HG03103 (cell line): ENCODE measurements around the gene BMPR1B.

Experiments
- ATAC-seq: cut with Tn5 transposase; IDR thresholded peaks from one replicate; pipeline ENCODE4 v1.9.1; 2021; ENCODE audit warnings: low read depth; ENCODE audit not compliant: unreplicated experiment

BMPR1B gene

DNA sequence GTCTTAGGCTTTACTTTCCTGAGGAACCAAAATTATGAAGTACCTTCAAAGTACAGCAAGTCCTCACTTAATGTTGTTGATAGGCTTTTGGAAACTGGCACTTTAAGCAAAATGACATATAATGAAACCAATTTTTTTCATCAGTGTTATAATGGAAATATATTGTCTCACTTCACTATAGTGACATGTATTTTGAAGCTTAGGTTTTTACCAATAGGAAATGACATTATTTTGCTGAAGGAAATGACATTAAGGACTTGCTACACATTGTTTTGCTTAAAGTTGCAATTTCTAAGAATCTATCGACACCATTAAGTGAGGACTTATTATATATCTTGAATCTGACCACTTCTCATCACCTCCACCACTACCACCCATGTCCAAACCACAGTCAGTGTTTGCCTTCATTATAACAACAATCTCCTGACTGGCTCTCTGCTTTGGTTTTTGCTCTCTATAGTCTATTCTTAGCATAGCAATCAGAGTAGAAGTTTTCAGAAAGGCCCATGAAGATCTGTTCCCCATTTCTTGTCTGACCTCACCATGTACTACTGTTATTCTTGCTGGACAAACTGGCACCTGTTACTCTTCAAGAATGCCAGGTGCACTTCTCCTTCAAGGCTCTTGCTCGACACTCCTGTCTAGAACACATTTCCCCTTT, 311.2 kb downstream of the BMPR1B start:
- ATAC-seq = no peak

DNA sequence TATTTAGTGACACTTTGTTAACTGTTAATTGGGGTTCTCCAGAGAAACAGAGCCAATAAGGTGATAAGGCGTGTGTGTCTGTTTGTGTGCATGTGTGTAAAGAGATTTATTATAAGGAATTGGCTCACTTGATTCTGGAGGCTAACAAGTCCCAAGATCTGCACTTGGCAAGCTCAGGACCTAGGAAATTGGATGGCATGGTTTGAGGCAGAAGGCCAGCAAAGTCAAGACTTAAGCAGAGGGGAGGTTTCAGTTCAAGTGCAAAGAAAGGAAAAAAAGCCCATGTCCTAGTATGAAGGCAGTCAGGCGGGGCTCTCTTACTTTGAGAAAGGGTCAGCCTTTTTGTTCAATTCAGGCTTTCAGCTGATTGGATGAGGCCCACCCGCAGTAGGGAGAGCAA, 314.1 kb downstream of the BMPR1B start:
- no peak for ATAC-seq

DNA sequence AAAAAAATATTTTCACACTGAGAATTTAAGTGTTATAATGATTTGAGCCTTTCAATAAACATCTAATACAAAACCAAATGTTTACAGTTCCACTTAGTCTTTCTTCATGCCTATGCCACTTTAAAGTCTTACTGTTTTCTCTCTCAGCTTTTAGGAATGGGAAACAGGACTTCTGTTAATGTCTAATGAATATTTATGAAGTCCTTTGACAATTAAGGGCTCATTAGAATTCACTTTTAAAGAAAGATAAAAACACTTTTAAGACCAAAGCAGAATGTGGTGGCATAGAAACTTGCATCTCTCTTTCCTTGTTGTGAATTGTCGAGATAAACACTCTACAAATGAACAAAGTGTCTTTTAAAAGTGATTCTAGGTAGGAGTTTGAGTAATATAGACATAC, 315.9 kb downstream of the BMPR1B start:
- no peak for ATAC-seq

DNA sequence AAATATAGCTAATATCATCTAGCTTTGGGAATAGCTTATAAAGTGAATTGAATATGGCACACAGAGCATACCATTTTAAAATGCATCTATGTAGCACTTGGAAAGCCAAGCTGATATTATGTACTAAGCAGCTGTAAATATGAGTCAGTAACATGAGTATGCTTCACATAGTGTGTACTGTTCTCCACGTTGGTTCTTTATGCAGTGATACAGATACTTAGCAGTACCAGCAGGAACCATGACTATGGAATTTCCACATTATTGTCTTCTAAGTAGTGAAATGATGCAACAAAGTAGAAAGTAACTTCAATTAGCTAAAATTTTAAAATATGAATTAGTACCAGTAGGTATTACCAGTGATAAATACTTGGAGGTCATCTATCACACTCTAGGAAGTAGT, 320.1 kb downstream of the BMPR1B start:
- ATAC-seq = no peak

DNA sequence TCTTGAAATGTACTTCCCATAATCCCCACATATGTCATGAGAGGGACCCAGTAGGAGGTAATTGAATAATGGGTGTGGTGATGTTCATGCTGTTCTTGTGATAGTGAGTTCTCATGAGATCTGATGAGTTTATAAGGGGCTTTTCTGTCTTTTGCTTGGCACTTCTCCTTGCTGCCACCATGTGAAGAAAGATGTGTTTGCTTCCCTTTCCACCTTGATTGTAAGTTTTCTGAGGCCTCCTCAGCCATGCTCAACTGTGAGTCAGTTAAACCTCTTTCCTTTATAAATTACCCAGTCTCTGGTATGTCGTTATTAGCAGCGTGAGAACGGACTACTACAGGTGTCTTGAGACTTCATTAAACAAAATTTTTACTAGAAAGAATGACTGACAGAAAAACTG, 323.2 kb downstream of the BMPR1B start:
- ATAC-seq = no peak

DNA sequence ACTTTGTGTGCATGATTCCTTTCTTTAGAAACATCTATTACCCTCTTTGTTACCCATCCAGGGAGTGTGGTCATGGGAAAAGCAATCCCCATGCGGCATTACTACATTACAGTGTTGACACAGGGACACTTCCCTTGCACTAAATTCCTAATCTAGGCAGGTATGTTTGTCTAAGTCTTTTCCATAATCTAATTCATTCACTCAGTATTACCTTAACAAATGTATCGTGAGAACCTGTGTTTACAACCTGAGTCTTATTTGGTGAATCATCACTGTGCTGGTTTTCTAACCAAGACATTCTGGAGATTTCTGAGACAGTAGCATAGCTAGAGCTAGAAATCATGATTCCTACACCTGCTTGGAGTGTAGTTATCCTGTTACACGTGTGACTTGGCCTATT, 326.8 kb downstream of the BMPR1B start:
- no peak for ATAC-seq

DNA sequence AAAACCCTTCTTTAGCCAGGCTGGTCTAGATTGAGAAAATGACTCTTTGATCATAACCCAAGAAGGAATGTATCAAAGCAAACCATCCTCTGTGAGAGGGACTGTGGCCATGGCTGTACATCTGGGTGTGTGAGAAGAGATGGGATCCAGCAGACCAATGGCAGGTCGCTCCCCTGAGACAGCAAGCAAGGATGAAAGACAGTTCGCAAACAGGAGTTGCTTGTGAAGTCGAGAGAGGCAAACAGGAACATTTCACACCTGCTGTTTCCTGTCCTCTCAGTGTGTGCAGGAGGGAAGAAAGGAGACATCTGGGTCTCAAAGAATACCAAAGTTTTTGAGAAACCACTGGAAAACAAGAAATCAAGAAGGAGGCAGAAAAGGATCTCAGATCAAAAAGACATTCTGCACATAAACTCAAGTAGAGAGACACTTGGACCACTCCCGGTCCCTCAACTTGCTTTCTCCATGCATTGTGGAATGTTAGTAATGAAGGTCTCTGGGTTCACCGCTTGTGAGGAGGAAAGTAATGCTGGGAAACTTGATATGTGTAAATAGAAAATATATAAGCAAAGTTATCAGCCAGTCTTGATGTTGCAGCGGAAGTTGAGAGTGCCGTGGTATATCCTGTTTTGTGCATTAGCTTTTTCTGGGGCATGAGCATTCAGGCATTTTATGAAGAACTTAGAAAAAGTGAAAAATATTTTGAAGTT, 327.5 kb downstream of the BMPR1B start:
- no peak for ATAC-seq

DNA sequence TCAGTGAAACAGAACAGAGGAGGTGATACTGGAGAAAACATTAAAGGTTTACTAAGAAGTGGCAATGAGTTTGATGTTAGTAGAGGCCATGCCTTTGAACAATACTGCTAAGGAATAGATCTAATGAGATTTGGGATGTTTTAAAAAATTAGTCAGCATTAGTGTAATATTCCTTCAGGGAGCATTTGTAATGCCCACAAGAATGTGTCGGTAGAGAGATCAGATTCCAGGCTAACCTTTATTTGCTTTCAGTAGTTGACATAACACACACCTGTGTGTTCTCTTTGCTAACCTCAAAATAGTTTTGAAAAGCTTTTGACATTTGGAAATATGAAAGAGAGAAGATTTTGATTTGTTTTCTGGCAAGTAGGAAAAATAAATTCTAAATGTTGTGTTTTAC, 328.8 kb downstream of the BMPR1B start:
- no peak for ATAC-seq

DNA sequence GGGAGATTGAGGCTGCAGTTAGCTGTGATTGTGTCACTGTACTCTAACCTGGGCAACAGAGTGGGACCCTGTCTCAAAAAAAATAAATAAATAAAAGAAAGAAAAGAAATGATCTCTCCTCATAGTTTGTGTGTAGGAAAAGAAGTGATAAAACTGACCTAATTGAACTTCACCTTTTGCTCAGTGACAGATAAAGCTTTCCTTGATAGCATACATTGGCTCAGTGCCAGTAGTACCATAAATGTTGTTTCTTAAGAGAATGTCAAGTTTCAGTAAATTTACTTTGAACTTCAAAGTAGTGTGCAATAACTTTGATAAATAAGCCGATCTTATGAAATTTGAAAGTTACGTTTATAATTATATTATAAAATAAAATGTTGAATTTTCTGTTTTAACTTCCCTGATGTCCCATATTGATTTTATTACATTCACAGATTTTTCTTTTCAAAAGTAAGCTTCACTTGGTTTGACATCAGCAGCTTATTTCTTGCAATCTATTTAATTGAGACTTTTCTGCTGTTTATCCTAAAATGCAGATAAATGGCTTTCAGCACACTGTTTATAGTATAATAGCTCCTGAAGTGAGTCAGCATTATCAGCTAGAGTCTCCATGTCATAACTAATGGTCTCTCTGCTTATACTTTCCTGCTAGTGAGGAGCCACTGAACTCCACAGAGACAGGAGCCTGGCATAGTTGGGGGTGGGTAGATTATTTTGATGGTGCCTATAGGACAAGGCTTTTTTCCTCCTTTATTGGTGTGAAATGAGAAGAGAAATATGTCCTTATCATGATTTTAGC, 330.1 kb downstream of the BMPR1B start:
- no peak for ATAC-seq

DNA sequence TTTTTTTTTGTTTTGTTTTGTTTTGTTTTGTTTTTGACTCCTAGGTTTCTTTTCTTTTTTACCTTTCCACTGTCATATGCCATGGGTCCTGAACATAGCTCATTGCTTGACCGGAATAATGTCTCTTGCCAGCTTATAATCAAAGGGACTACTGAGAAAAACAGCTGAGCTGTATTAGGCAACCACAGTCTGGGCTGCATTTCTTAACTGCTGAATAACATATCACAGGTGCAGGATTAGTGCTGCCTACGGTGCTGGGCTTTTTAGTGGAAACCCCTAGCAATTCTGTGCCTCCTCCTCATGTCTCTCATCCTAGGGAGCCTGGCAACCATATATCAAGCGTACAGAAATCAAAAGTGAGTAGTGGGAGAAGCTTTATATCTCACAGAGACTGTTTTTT, 333.5 kb downstream of the BMPR1B start:
- no peak for ATAC-seq

DNA sequence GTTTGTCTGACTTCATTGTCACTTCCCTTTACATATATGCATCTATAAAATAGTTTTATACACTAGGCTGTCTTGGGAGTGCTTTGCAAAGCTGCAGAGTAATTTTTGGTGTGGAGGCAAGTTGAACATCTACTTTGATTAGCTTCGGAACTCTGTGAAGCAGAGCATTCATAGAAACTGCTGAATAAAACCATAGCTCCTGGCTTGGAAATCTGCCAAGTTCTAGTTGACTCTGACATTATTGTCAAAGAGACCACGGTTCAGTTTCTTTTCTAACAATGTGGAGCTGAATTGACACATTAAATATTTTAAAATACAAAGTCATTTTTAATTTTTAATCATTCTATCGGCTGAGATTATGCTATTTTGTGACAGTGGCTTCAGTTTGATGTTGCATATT, 335.0 kb downstream of the BMPR1B start:
- no peak for ATAC-seq

DNA sequence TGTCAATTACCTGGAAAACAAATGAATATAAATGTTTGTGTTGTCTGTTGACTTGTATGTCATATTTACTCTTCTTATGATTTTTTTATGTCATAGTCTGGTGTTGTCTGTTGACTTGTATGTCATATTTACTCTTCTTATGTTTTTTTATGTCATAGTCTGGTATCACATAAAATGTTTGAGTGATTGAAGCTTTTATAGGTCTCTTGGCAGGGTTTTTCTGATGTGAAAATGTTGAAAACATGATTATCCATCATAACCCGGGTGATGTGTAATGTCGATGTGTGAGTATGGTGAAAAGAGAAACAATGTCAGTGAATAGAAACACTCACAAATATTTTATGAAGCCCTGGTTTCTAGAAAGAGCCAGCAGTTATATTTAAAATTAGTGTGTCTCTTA, 335.7 kb downstream of the BMPR1B start:
- no peak for ATAC-seq

DNA sequence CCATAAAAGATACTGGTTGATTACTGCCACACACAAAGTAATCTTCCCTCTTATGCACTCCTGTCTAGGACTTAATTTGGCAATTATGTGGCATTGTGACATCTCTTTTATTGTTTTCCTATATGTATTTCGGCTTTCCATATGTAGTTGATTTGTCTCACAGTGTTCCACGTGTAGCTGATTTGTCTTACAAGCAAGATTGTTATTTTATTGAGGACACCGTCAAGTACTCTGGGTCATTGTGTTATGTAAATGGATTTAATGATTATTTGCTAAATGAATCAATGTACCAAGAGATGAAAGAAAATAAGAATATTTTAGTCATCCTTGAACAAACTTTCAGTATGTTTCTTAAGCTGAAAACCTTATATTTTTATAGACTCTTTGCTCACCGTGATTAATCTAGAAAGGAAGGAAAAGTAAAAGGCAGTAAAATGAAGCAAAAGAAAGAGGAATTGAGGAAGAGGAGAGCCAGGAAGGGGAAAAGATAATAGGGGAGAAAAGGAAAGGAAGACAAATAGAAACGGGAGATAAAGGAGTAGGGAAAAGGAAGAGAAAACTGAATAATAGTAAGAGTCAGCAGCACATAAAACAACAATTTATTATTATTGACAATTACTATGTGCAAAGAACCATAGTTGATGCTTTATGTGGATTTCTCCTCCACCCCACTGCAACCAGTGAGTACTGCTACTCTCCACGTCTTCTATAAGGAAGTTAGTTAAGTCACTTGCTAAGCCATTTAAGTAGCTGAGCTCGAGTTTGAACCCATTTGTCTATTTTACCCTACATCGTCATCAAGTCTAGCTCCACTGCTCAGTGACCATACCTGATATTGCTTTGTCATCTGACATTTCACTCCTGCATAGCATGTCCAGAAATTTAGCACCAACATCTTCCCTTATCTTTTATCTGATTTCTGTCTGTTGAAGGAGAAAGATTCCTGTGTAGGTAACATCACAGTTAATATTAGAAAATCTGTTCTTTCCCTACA, 336.5 kb downstream of the BMPR1B start:
- ATAC-seq = no peak

DNA sequence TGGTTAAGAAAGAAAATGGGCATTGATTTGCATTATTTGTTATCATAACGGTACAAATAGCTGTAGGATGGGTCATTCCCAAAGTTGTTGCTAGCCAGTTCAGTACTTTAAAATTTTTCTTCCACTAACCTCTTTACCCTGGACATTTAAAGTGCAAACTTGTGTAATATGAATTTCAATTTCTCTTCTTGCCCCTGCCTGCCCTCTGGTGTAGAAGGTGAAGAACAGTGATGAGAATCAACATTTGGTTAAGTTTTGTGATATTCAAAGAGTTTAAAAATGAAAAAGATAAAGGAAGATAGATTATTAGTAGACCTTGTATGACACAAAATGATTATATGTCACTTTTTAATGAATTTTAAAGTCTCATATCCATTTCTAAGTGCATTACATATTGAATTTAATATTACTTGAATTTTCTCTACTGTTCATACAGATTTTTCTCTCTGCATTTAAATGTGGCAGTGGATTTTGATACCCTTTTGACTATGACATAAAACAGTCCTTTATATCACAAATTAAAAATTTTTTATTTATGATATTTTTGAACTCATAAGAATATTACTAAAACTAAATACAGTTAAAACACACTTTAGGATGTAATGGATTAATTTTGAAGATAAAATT, 337.7 kb downstream of the BMPR1B start:
- no peak for ATAC-seq

DNA sequence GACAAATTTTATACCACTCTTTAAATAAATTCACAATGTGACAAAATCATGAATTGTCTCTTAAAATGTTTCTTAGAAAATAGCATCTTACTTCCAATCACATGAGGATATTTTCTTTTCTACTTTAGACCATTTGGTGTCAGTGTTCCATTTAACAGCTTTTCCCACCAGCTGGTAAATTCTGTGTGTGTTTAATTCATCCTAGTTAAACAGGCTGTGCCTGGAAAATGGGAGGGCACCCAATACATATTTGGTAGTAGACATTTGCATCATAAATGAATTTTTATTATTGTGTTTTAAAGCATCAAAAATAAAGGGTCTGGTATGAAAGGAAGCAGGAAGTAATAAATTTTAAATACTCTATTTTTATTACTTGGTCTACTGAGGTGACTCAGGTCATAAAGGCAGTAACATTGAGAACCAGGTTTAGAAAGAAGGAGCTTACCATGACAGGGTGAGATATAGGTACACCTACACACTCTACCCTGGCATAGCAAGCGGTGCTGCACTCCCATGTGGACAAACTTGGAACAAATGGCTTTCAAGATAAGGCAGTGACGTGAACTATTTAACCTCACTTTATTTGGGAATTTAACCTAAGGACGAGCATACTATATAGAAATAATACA, 344.5 kb downstream of the BMPR1B start:
- ATAC-seq = no peak

DNA sequence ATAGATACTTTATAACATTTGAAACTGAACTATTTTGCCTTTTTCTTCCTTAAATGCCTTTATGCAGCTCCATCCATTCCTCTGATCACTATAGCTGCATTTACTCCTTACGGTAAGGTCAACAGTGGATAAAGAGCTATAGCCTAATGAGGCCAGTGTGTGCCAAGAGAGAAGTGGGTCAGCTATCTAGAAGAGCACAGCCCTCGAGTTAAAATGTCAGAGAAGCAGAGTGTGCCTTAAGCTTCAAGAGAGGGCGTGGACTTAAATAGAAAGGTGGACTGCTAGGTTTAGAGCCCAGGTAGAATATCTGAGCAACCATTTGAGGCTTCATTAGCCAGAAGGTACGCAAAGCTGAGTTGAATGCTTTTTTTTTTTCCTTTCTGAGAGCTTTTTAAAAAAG, 347.4 kb downstream of the BMPR1B start:
- no peak for ATAC-seq

DNA sequence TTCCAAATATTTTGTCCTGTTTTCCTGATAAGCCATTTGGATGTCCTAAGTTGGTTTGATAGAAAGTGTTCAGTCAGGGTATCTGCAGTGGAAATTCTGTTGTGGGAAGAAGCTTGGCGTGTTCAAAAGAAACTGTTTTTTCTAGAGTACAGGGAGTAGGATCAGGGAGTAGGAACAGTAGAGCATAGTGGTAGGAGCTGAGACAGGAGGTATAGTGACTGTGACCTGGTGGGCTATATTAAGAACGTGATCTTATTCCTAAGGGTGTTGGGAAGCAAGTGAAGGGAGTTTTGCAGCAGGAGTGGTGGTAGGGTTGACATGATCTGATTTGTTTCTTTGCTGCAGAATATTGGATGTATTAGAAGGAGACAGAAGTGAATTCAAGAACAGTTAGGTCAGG, 348.2 kb downstream of the BMPR1B start:
- ATAC-seq = no peak

DNA sequence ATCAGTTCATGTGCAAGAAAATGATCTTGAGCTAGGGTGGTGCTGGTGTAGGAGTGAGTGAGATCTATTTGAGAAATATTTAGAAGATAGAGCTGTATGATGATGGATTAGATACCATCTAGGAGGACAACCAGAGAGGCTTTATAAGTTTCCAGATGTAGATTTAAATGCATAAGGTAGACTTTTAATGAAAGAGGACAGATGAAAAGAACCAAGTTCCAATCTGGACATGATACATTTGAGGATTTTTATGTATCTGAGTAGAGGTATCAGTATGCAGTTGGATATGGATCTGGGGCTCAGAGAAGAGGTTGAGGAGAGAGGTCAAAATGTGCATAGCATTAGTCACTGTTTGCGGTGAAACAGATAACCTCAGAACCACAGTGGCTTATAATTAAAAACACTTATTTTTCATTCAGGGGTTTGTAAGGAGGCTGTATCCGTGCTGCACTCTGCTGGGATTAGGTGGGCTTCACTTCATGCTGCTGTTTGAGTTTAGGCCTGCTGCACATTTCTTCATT, 348.7 kb downstream of the BMPR1B start:
- ATAC-seq = no peak

DNA sequence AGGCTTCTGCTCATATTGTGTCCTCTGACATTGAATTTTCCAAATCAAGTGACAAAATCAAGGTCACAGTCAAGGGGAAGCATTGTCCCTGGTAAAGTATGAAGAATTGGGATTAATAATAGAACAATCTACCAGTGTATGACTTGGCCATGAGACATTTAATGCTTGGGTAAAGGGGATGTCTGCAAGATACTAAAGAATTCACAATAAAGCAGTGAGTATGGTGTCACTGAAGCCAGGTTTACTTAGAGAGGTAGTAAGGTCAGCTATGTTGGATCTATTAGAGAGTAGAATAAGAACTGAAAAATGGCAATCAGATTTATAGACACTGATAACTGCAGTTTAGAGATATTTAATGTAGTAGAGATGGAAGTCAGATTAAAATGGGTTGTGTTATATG, 349.2 kb downstream of the BMPR1B start:
- ATAC-seq = no peak
